ENCODE data around the gene ZNF621. TPM values are rescaled to one million over a fixed set of nuclear protein-coding genes. Genes with fewer than 3 reads are reported as not detected.

The ZNF621 gene
- total and polyA plus RNA-seq, 2 of the 8 experiments (the other 6 are each of a cell fraction or from before 2014, with no cell fraction given): 10.9 to 15.4 TPM

DNA sequence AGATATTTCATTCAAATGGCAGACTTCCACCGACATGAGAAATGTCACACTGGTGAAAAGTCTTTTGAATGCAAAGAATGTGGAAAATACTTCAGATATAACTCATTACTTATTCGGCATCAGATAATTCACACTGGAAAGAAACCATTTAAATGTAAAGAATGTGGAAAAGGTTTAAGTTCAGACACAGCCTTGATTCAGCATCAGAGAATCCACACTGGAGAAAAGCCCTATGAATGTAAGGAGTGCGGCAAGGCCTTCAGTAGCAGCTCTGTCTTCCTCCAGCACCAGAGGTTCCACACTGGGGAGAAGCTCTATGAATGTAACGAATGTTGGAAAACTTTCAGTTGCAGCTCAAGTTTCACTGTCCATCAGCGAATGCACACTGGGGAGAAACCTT is 8.6 kb upstream of the ZNF621 start:
- H4K8ac ChIP-seq (ENCODE audit: extremely low read depth, insufficient read depth, low read length): no peak overlapping the region
- no peak overlapping the region for H2BK20ac ChIP-seq (ENCODE audit: low read length)
- no peak overlapping the region for H3K4me2 ChIP-seq (ENCODE audit: insufficient read depth in 1 of 2, low read depth in 2 of 2, low read length in 2 of 2)
- FAIRE-seq (no peak), DNase-seq (ENCODE audit: low read depth in 1 of 2, low spot score in 2 of 2) (no peak)
- H2BK12ac ChIP-seq (ENCODE audit: low read depth, low read length): no peak overlapping the region
- no peak overlapping the region for H3K14ac ChIP-seq (ENCODE audit: insufficient read length)
- H4K20me1 ChIP-seq (replicated peaks in 1 of 2; ENCODE audit: control insufficient read depth in 1 of 2, insufficient read depth in 2 of 2, low read length in 2 of 2): no peaks in the 10 kb centered on the region
- H3K23me2 ChIP-seq (ENCODE audit: low read depth, low read length): no peaks in the 10 kb centered on the region; the same call in 1 of the 2 replicates
- TF ChIP-seq RNF2 (IDR thresholded peaks at IDR 0.05; ENCODE audit: borderline replicate concordance, low read depth, low read length, missing control alignments, poor library complexity, severe bottlenecking) (no peak), SUZ12 (IDR thresholded peaks at IDR 0.05; ENCODE audit: low read length) (no peak), TEAD4 (IDR thresholded peaks at IDR 0.05; ENCODE audit: low read depth, low read length) (no peak), FOSL1 (IDR thresholded peaks at IDR 0.05; ENCODE audit: insufficient read depth, low read depth, low read length) (no peak), TAF7 (optimal IDR thresholded peaks at IDR 0.05; ENCODE audit: borderline replicate concordance, low read depth, low read length) (no peak), EZH2 (IDR thresholded peaks at IDR 0.05; ENCODE audit: low read depth, low read length, severe bottlenecking) (no peak)
- TF ChIP-seq, protein P1, sequence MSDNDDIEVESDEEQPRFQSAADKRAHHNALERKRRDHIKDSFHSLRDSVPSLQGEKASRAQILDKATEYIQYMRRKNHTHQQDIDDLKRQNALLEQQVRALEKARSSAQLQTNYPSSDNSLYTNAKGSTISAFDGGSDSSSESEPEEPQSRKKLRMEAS (IDR thresholded peaks at IDR 0.05): no peak
- H3K27ac ChIP-seq (ENCODE audit: low read depth, low read length): no peak overlapping the region
- ChIA-PET CTCF (ENCODE audit: partially characterized antibody) (interaction anchor here (1.0 kb wide), 1 partner anchor 68 kb away, joined by 3 read pairs; no protein-coding TSS in a partner anchor), POLR2A (ENCODE audit: partially characterized antibody) (interaction anchor here (1.2 to 2.0 kb wide), 2 partner anchors 9 to 11 kb away, joined by 4 to 7 read pairs; partner anchors contain the start of genes ZNF620 and ZNF621)
- no peak overlapping the region for H4K5ac ChIP-seq (ENCODE audit: insufficient read length, low read depth, low read length)
- H2BK15ac ChIP-seq (ENCODE audit: low read length): no peak overlapping the region
- no peaks in the 10 kb centered on the region for H3K9me3 ChIP-seq (ENCODE audit: insufficient read depth in 2 of 2, low read depth in 1 of 2, low read length in 1 of 2)
- H2AK5ac ChIP-seq (ENCODE audit: low read depth, low read length): no peak overlapping the region
- H3K23ac ChIP-seq (ENCODE audit: insufficient read length): no peak overlapping the region
- H3K79me2 ChIP-seq (ENCODE audit: control insufficient read depth in 1 of 2, insufficient read depth in 2 of 2, low read length in 2 of 2): no peaks in the 10 kb centered on the region
- H3K4ac ChIP-seq (replicated peaks; ENCODE audit: insufficient read length, low read depth, low read length): no peak overlapping the region
- H3K18ac ChIP-seq (ENCODE audit: extremely low read depth, low read length): no peak overlapping the region
- H3K27me3 ChIP-seq (replicated peaks in 1 of 4; ENCODE audit: control insufficient read depth in 3 of 4, extremely low read depth in 1 of 4, insufficient read depth in 3 of 4, low read length in 3 of 4): no peaks in the 10 kb centered on the region
- H3K9ac ChIP-seq (replicated peaks in 1 of 4; ENCODE audit: extremely low read depth in 1 of 4, low read depth in 3 of 4, low read length in 3 of 4): no peak overlapping the region
- 94% methylated on average over 5 of the region's 5 CpGs; no CpG with 5 or more reads in 1 of the 2 experiments for WGBS, 2 experiments (ENCODE audit: extremely low coverage in 1 of 2, insufficient coverage in 1 of 2, insufficient read length in 1 of 2, insufficient replicate concordance in 2 of 2, low coverage in 1 of 2, low lambda C conversion rate in 2 of 2, missing lambda C conversion rate in 1 of 2)
- H2BK120ac ChIP-seq (replicated peaks; ENCODE audit: low read depth, low read length): no peak overlapping the region
- H4K91ac ChIP-seq (replicated peaks; ENCODE audit: insufficient read length, low read length): no peak overlapping the region
- no peak overlapping the region for H2AFZ ChIP-seq (ENCODE audit: low read length)
- no peak overlapping the region for H3K4me3 ChIP-seq (ENCODE audit: extremely low read depth in 1 of 4, insufficient read depth in 2 of 4, low read depth in 3 of 4, low read length in 4 of 4)
- H2BK5ac ChIP-seq (ENCODE audit: low read depth, low read length): no peak overlapping the region
- H3K36me3 ChIP-seq (ENCODE audit: control insufficient read depth in 2 of 4, insufficient read depth in 4 of 4, low read length in 3 of 4): peaks cover 6 to 38% (median 26%) of the 10 kb centered on the region in 4 experiments; a peak in 7 of 8 replicates
- no peak overlapping the region for H3K56ac ChIP-seq (replicated peaks; ENCODE audit: insufficient read length, low read depth, low read length)
- no peaks in the 10 kb centered on the region for H3K4me1 ChIP-seq (replicated peaks in 1 of 4; ENCODE audit: control insufficient read depth in 3 of 4, insufficient read depth in 4 of 4, low read length in 3 of 4)
- no peaks in the 10 kb centered on the region for H3K79me1 ChIP-seq (ENCODE audit: low read depth, low read length)

Measured in H1 (cell line).